Liver (tissue), 9 donors: ENCODE data around the gene DGCR2. TPM values are rescaled to one million over a fixed set of nuclear protein-coding genes. Genes with fewer than 3 reads are reported as not detected.
A peak's percentile ranks its signal among the peaks of the same experiment; 100 is the strongest.

Experiments
- DNase-seq: peaks from one replicate; pipeline ENCODE4 v3.0.0-alpha.2; 2017; ENCODE audit warnings: low spot score
- H3K27ac ChIP-seq, 2 donors: one replicate each; pipeline ENCODE4 v1.7.0; 2013; ENCODE audit warnings: inconsistent platforms in 2 of 2, low read length in 2 of 2, control low read depth in 1 of 2, low read depth in 1 of 2, mild to moderate bottlenecking in 1 of 2
- H3K27me3 ChIP-seq, 4 donors: one replicate each; pipeline versions ENCODE4 v1.6.1 to v1.7.0; 2013; ENCODE audit warnings: low read length in 3 of 4, inconsistent platforms in 1 of 4, mild to moderate bottlenecking in 1 of 4, moderate library complexity in 1 of 4; ENCODE audit not compliant: control insufficient read depth in 4 of 4, insufficient read depth in 4 of 4
- H3K36me3 ChIP-seq, 4 donors: one replicate each; pipeline versions ENCODE4 v1.6.1 to v1.7.0; 2013; ENCODE audit warnings: low read length in 3 of 4, mild to moderate bottlenecking in 3 of 4, low read depth in 1 of 4, moderate library complexity in 1 of 4; ENCODE audit not compliant: control insufficient read depth in 4 of 4, insufficient read depth in 3 of 4
- H3K4me1 ChIP-seq, 4 donors: one replicate each; pipeline versions ENCODE4 v1.6.1 to v1.7.0; 2013; ENCODE audit warnings: low read length in 3 of 4, mild to moderate bottlenecking in 3 of 4, moderate library complexity in 1 of 4; ENCODE audit not compliant: control insufficient read depth in 4 of 4, insufficient read depth in 4 of 4
- H3K4me3 ChIP-seq, 3 donors: one replicate each; pipeline versions ENCODE4 v1.6.1 to v1.7.0; 2013; ENCODE audit warnings: low read length in 3 of 3, control low read depth in 1 of 3, low read depth in 1 of 3, mild to moderate bottlenecking in 1 of 3
- H3K9ac ChIP-seq, 2 donors: one replicate each; pipeline ENCODE4 v1.7.0; 2013; ENCODE audit warnings: low read length in 2 of 2, mild to moderate bottlenecking in 2 of 2, moderate library complexity in 2 of 2, control low read depth in 1 of 2, low read depth in 1 of 2
- H3K9me3 ChIP-seq, 4 donors: one replicate each; pipeline versions ENCODE4 v1.6.1 to v1.7.0; 2013; ENCODE audit warnings: low read length in 3 of 4; ENCODE audit not compliant: control insufficient read depth in 4 of 4
- EGR1 ChIP-seq, 2 donors: IDR thresholded peaks; 2 replicates each; pipeline ENCODE4 v1.6.1; 2016 to 2018; ENCODE audit warnings: antibody characterized with exemption in 2 of 2, low read depth in 2 of 2
- FOXA1 ChIP-seq: IDR thresholded peaks from 2 replicates; pipeline ENCODE4 v1.6.1; 2016; ENCODE audit warnings: antibody characterized with exemption
- FOXA2 ChIP-seq: IDR thresholded peaks from 2 replicates; pipeline ENCODE4 v1.6.1; 2016; ENCODE audit warnings: antibody characterized with exemption
- GABPA ChIP-seq, 2 donors: IDR thresholded peaks in 1 of 2; conservative IDR thresholded peaks in 1 of 2; 2 replicates each; pipeline ENCODE4 v1.6.1; 2016; ENCODE audit warnings: antibody characterized with exemption in 2 of 2, mild to moderate bottlenecking in 1 of 2, moderate library complexity in 1 of 2
- HNF4A ChIP-seq, 2 donors: conservative IDR thresholded peaks; 2 replicates each; pipeline ENCODE4 v1.6.1; 2016; ENCODE audit warnings: antibody characterized with exemption in 2 of 2, mild to moderate bottlenecking in 2 of 2
- HNF4G ChIP-seq: IDR thresholded peaks from 2 replicates; pipeline ENCODE4 v1.6.1; 2016; ENCODE audit warnings: antibody characterized with exemption
- JUND ChIP-seq, 2 donors: IDR thresholded peaks; 2 replicates each; pipeline ENCODE4 v1.6.1; 2016; ENCODE audit warnings: antibody characterized with exemption in 2 of 2
- NR2F2 ChIP-seq: IDR thresholded peaks from 2 replicates; pipeline ENCODE4 v1.6.1; 2016; ENCODE audit warnings: antibody characterized with exemption
- RAD21 ChIP-seq, 2 donors: IDR thresholded peaks; 2 replicates each; pipeline ENCODE4 v1.6.1; 2016; ENCODE audit warnings: antibody characterized with exemption in 2 of 2, mild to moderate bottlenecking in 2 of 2
- RXRA ChIP-seq, 2 donors: IDR thresholded peaks; 2 replicates each; pipeline ENCODE4 v1.6.1; 2017 to 2018; ENCODE audit warnings: antibody characterized with exemption in 2 of 2, mild to moderate bottlenecking in 1 of 2
- SP1 ChIP-seq: IDR thresholded peaks from 2 replicates; pipeline ENCODE4 v1.6.1; 2018; ENCODE audit warnings: antibody characterized with exemption, mild to moderate bottlenecking
- TAF1 ChIP-seq: conservative IDR thresholded peaks from 2 replicates; pipeline ENCODE4 v1.6.1; 2016; ENCODE audit warnings: antibody characterized with exemption, mild to moderate bottlenecking
- YY1 ChIP-seq: IDR thresholded peaks from 2 replicates; pipeline ENCODE4 v1.6.1; 2016; ENCODE audit warnings: antibody characterized with exemption, mild to moderate bottlenecking
- WGBS: extraction: QIAGEN DNeasy Blood & Tissue Kit; methylation state at CpG from one replicate; pipeline ENCODE4 v1.1.7; 2013; 5-methylcytosine and 5-hydroxymethylcytosine counted together
- polyA plus RNA-seq, 2 donors: library from polyadenylated mRNA; stranded (reverse) in 1 of 2; unstranded in 1 of 2; fragments of 200-250 nt in 1 of 2; fragments of >200 nt in 1 of 2; fragmentation: Nextera tagmentation in 1 of 2; extraction: Ambion mirVana in 1 of 2; gene quantifications; one replicate each; pipeline versions ENCODE4 v1.2.1 to v1.2.3, GENCODE V29; 2013 to 2015
- total RNA-seq, 2 donors: library from RNA; depleted of rRNA; stranded (reverse); fragments of >200 nt; gene quantifications; one replicate each; pipeline ENCODE4 v1.2.3, GENCODE V29; 2014
- TF ChIP-seq, protein P1 (sequence below): IDR thresholded peaks from 2 replicates; pipeline ENCODE4 v1.6.1; 2016; ENCODE audit warnings: antibody characterized with exemption
- TF ChIP-seq, protein P2 (sequence below): IDR thresholded peaks from 2 replicates; pipeline ENCODE4 v1.6.1; 2016; ENCODE audit warnings: antibody characterized with exemption
- TF ChIP-seq, protein P3 (sequence below): IDR thresholded peaks from 2 replicates; pipeline ENCODE4 v1.6.1; 2016; ENCODE audit warnings: antibody characterized with exemption, mild to moderate bottlenecking
- TF ChIP-seq, protein P4 (sequence below): fragments of 150-350 bp; IDR thresholded peaks from 2 replicates; pipeline ENCODE4 v1.5.1; 2017; ENCODE audit warnings: improper control_type of control experiment, low read depth, low read length; ENCODE audit not compliant: missing input control
- TF ChIP-seq, protein P5 (sequence below): IDR thresholded peaks from 2 replicates; pipeline ENCODE4 v1.6.1; 2016; ENCODE audit warnings: antibody characterized with exemption
- donor health status: healthy.
- donor health status: healthy.
- donor health status: healthy.
- donor health status: healthy.
- donor health status: healthy.

The DGCR2 gene
- total and polyA plus RNA-seq, 4 donors = 11.2 to 30.0 (median 21.1) TPM

DNA sequence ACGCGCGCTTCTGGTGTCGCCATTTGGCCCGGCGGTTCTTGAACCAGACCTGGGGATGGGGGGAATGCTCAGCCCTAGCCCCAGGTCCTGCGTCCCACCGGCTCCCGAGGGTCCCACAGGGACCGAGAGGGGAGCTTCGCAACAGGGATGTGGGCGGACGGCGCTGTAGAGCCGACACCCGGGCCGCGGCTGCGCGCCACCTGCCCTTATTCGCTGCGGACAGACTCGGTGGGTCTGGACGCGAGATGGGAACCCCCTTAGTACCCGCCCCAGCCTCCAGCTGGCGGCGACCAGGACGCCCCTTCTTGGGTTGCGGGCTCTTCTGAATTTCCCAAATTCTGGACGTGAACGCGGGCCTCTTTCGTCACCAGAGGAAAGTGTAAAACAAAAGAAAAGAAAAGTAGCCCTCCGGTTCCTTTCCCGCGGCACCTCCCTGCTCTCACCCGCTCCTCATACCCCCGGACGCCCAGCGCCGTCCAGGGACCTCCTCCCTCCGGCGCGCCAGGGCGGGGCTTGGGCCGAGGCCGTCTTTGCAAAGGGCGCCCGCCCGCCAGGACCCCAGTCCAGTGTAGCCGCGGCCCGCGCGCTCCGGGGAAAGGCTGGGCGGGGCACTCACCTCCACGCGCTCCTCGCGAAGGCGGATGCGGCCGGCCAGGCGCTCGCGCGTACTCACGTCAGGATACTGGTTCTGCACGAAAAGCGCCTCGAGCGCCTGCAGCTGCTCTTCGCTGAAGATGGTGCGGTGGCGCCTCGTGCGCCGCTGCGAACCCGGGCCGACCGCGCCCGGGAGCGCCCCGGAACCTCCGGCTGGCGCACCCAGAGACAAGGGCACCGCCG is 27.1 kb upstream of the DGCR2 start:
- Histone ChIP-seq H3K4me3 (peak overlapping the region in 1 of 3 donors; percentile 22), H3K9ac (no peak overlapping the region), H3K9me3 (no peaks in the 10 kb centered on the region), H3K4me1 (peaks cover 4 to 12% (median 4%) of the 10 kb centered on the region in 4 donors), H3K36me3 (no peaks in the 10 kb centered on the region), H3K27ac (no peak overlapping the region), H3K27me3 (peaks cover 4 to 10% (median 7%) of the 10 kb centered on the region in 4 donors)
- TF ChIP-seq YY1 (no peak), TAF1 (no peak), NR2F2 (no peak)
- TF ChIP-seq, protein P1, sequence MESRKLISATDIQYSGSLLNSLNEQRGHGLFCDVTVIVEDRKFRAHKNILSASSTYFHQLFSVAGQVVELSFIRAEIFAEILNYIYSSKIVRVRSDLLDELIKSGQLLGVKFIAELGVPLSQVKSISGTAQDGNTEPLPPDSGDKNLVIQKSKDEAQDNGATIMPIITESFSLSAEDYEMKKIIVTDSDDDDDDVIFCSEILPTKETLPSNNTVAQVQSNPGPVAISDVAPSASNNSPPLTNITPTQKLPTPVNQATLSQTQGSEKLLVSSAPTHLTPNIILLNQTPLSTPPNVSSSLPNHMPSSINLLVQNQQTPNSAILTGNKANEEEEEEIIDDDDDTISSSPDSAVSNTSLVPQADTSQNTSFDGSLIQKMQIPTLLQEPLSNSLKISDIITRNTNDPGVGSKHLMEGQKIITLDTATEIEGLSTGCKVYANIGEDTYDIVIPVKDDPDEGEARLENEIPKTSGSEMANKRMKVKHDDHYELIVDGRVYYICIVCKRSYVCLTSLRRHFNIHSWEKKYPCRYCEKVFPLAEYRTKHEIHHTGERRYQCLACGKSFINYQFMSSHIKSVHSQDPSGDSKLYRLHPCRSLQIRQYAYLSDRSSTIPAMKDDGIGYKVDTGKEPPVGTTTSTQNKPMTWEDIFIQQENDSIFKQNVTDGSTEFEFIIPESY = no peak
- DNase-seq = no peak
- WGBS = 4% methylated on average over 92 of the region's 92 CpGs

DNA sequence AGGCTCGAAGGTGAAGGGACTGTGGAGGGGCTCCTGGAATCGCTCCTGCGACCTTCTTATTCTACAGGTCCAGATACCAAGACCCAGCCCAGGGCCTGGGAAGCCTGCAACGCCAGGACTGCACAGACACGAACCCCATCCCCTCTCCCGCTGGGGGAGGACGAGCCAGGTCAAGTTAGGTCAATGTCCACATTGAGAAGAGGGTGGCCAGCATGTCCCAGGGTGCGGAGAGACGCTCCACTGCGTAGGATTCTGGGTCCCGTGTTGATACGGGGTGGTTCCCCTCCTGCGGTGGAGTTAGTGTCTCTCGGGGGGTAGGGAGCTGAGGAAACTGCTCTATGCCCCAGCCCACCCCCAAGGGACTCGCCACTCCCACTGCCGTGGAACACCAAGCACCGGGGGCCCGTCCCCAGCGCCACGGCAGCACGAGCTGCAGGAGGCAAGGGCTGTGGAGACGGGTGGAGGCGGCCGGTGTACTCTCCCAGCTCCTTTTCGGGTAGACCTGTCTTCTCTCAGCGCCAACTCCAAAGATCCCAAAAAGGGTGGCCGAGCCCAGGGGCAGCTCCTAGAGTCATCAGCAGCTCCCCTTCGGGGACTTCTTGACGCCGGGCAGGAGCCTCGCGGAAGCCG is 26.3 kb upstream of the DGCR2 start:
- H3K4me3 ChIP-seq = no peak overlapping the region
- no peak overlapping the region for H3K27ac ChIP-seq
- no peak for TF ChIP-seq YY1
- TF ChIP-seq RAD21 (IDR thresholded peaks at IDR 0.05) = no peak
- TF ChIP-seq HNF4A (conservative IDR thresholded peaks at IDR 0.05) = no peak
- TF ChIP-seq, protein P2, sequence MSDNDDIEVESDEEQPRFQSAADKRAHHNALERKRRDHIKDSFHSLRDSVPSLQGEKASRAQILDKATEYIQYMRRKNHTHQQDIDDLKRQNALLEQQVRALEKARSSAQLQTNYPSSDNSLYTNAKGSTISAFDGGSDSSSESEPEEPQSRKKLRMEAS = no peak
- TF ChIP-seq SP1 = no peak
- no peak for TF ChIP-seq FOXA1
- TF ChIP-seq, protein P1 = no peak
- TF ChIP-seq HNF4G = no peak
- no peak for TF ChIP-seq FOXA2
- no peak for TF ChIP-seq GABPA (IDR thresholded peaks at IDR 0.05 in 1 of 2, conservative IDR thresholded peaks at IDR 0.05 in 1 of 2)
- TF ChIP-seq, protein P3, sequence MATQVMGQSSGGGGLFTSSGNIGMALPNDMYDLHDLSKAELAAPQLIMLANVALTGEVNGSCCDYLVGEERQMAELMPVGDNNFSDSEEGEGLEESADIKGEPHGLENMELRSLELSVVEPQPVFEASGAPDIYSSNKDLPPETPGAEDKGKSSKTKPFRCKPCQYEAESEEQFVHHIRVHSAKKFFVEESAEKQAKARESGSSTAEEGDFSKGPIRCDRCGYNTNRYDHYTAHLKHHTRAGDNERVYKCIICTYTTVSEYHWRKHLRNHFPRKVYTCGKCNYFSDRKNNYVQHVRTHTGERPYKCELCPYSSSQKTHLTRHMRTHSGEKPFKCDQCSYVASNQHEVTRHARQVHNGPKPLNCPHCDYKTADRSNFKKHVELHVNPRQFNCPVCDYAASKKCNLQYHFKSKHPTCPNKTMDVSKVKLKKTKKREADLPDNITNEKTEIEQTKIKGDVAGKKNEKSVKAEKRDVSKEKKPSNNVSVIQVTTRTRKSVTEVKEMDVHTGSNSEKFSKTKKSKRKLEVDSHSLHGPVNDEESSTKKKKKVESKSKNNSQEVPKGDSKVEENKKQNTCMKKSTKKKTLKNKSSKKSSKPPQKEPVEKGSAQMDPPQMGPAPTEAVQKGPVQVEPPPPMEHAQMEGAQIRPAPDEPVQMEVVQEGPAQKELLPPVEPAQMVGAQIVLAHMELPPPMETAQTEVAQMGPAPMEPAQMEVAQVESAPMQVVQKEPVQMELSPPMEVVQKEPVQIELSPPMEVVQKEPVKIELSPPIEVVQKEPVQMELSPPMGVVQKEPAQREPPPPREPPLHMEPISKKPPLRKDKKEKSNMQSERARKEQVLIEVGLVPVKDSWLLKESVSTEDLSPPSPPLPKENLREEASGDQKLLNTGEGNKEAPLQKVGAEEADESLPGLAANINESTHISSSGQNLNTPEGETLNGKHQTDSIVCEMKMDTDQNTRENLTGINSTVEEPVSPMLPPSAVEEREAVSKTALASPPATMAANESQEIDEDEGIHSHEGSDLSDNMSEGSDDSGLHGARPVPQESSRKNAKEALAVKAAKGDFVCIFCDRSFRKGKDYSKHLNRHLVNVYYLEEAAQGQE = no peak
- TF ChIP-seq TAF1 = no peak
- no peak for TF ChIP-seq RXRA (IDR thresholded peaks at IDR 0.05)
- TF ChIP-seq, protein P4, sequence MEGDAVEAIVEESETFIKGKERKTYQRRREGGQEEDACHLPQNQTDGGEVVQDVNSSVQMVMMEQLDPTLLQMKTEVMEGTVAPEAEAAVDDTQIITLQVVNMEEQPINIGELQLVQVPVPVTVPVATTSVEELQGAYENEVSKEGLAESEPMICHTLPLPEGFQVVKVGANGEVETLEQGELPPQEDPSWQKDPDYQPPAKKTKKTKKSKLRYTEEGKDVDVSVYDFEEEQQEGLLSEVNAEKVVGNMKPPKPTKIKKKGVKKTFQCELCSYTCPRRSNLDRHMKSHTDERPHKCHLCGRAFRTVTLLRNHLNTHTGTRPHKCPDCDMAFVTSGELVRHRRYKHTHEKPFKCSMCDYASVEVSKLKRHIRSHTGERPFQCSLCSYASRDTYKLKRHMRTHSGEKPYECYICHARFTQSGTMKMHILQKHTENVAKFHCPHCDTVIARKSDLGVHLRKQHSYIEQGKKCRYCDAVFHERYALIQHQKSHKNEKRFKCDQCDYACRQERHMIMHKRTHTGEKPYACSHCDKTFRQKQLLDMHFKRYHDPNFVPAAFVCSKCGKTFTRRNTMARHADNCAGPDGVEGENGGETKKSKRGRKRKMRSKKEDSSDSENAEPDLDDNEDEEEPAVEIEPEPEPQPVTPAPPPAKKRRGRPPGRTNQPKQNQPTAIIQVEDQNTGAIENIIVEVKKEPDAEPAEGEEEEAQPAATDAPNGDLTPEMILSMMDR = no peak
- TF ChIP-seq, protein P5, sequence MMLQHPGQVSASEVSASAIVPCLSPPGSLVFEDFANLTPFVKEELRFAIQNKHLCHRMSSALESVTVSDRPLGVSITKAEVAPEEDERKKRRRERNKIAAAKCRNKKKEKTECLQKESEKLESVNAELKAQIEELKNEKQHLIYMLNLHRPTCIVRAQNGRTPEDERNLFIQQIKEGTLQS = no peak
- no peak for TF ChIP-seq NR2F2
- TF ChIP-seq JUND (IDR thresholded peaks at IDR 0.05) = no peak
- TF ChIP-seq EGR1 (IDR thresholded peaks at IDR 0.05; ENCODE audit: low read depth in 2 of 2) = no peak
- 30% methylated on average over 33 of the region's 33 CpGs for WGBS
- H3K36me3 ChIP-seq = no peaks in the 10 kb centered on the region
- peaks cover 4 to 10% (median 7%) of the 10 kb centered on the region in 4 donors for H3K27me3 ChIP-seq
- no peaks in the 10 kb centered on the region for H3K9me3 ChIP-seq
- H3K4me1 ChIP-seq = peaks cover 7 to 19% (median 10%) of the 10 kb centered on the region in 4 donors
- H3K9ac ChIP-seq = no peak overlapping the region
- DNase-seq = no peak
